Osteocyte (in vitro differentiated cells): ENCODE data around the gene UST. TPM values are rescaled to one million over a fixed set of nuclear protein-coding genes. Genes with fewer than 3 reads are reported as not detected.

Source experiments
- DNase-seq: peaks from one replicate; pipeline ENCODE4 v3.0.0; 2021; ENCODE audit warnings: mixed read lengths; ENCODE audit not compliant: unreplicated experiment; ENCODE audit errors: extremely low spot score
- H3K27ac Mint-ChIP-seq: one replicate; pipeline ENCODE4 v1.8.0; 2021; ENCODE audit warnings: mild to moderate bottlenecking, mixed read lengths; ENCODE audit not compliant: unreplicated experiment
- H3K27me3 Mint-ChIP-seq: one replicate; pipeline ENCODE4 v1.8.0; 2021; ENCODE audit warnings: mixed read lengths; ENCODE audit not compliant: unreplicated experiment
- H3K36me3 Mint-ChIP-seq: one replicate; pipeline ENCODE4 v1.8.0; 2021; ENCODE audit warnings: mixed read lengths; ENCODE audit not compliant: unreplicated experiment
- H3K4me1 Mint-ChIP-seq: one replicate; pipeline ENCODE4 v1.8.0; 2021; ENCODE audit warnings: mixed read lengths; ENCODE audit not compliant: unreplicated experiment
- H3K4me3 Mint-ChIP-seq: one replicate; pipeline ENCODE4 v1.8.0; 2021; ENCODE audit warnings: mild to moderate bottlenecking, moderate library complexity, mixed read lengths; ENCODE audit not compliant: unreplicated experiment
- H3K9me3 Mint-ChIP-seq: one replicate; pipeline ENCODE4 v1.8.0; 2021; ENCODE audit warnings: mixed read lengths; ENCODE audit not compliant: unreplicated experiment
- total RNA-seq: library from RNA; stranded (reverse); gene quantifications from 2 replicates; pipeline ENCODE4 v1.2.1, GENCODE V29; 2021
- TF ChIP-seq, protein P1 (sequence below): fragments of 200-600 bp; sonication (generic); IDR thresholded peaks from 2 replicates; pipeline ENCODE4 v1.5.0; 2021; ENCODE audit warnings: antibody characterized with exemption, mild to moderate bottlenecking, moderate library complexity

The UST gene
- total RNA-seq, 1 donor from 2014 or later, result 15.7 TPM

DNA sequence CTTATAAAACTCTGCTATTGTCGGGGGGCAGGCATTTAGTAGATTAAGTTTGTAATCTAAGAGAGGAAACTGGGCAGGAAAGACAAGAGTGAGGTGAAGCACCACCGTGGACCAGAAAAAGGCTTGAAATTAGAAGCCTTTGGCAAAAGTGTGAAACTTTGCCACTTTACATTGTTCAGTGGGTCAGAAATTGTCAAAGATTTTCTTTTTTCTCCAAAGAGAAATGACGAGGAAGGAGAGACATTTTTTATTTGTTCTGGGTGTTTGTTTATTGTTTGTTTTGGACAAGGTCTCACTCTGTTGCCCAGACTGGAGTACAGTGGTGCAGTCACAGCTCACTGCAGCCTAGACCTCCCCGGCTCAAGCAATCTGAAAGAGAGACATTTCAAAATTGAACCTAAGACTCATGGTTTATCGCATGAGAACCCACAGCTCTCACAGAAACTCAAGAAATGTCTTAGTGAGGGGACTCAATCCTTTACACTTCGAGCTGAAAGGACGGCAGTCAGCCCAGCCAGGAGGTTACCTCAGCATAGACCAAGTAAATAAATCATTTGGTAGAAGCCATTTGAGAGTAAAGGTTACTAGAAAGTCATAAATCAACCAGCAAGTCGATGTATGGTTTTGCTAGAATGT, 307.8 kb downstream of the UST start:
- H3K27ac Mint-ChIP-seq, result no peak overlapping the region
- TF ChIP-seq, protein P1, sequence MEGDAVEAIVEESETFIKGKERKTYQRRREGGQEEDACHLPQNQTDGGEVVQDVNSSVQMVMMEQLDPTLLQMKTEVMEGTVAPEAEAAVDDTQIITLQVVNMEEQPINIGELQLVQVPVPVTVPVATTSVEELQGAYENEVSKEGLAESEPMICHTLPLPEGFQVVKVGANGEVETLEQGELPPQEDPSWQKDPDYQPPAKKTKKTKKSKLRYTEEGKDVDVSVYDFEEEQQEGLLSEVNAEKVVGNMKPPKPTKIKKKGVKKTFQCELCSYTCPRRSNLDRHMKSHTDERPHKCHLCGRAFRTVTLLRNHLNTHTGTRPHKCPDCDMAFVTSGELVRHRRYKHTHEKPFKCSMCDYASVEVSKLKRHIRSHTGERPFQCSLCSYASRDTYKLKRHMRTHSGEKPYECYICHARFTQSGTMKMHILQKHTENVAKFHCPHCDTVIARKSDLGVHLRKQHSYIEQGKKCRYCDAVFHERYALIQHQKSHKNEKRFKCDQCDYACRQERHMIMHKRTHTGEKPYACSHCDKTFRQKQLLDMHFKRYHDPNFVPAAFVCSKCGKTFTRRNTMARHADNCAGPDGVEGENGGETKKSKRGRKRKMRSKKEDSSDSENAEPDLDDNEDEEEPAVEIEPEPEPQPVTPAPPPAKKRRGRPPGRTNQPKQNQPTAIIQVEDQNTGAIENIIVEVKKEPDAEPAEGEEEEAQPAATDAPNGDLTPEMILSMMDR, result no peak
- H3K36me3 Mint-ChIP-seq, result no peaks in the 10 kb centered on the region
- no peaks in the 10 kb centered on the region for H3K27me3 Mint-ChIP-seq
- peaks cover 34% of the 10 kb centered on the region for H3K4me1 Mint-ChIP-seq
- H3K4me3 Mint-ChIP-seq, result no peak overlapping the region
- no peaks in the 10 kb centered on the region for H3K9me3 Mint-ChIP-seq
- no peak for DNase-seq

DNA sequence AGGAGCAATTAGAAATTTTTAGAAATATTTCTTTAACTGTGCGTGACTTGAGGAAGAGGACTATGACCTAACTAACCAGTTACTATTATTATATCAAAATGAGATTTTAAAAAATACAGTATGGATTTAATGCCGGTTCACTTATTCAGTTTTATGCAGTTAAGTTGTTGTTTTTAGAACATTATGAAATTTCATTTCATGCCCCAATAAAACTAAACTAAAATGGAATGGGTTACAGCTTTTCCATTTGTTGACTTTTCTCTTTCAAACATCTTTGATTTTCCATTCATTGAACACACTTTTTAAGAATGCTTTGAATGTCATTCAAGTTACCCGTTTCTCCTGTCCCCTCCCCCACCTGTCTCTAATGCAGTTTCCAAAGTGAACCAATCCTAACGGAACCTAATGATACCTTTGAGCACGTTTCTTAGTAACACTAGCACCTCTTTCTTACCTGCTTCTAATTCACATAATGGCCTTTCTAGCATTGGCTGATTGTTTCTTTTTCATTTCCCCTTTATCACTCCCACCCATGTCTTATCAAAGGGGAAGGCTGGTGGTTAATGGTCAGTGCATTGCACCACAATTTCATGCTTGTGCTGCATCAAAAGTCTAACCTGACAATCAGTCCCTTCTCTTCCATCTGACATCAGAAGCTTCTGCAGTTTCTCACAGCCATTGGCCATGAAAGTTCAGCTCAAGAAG, 308.5 kb downstream of the UST start:
- no peak for DNase-seq
- H3K4me1 Mint-ChIP-seq, result peaks cover 36% of the 10 kb centered on the region
- H3K27ac Mint-ChIP-seq, result no peak overlapping the region
- H3K27me3 Mint-ChIP-seq, result no peaks in the 10 kb centered on the region
- no peak overlapping the region for H3K4me3 Mint-ChIP-seq
- TF ChIP-seq, protein P1, result no peak
- H3K9me3 Mint-ChIP-seq, result no peaks in the 10 kb centered on the region
- no peaks in the 10 kb centered on the region for H3K36me3 Mint-ChIP-seq

DNA sequence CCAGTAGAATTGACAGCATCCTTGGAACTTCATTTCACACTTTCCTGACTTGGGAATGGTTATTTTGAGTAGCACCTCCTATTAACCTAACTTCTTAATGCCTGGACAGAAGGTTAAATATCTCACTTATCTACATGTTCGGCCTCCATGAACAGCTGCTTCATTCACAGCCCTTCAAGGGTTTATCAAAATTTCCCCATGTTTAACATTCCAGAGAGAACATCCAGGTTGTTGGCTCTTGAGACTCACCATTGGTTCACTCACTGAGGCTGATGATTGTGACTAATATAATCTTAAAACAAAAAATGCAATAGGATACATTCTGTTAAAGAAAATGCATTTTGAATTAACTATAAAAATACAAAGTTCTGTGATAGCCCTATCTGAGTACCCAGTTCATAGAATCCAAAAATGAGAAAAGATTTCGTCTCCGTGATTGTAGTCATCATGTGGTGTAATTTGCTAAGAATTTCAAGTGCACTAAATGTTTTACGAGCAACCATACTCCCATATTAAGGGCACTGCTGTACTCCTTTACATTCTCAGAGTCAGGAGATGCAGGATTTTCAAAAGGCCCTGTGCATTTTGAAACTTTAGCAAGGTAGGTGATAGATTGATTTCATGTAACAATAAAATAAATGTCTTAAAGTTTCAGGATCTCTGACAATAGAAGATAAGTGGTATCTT, 310.1 kb downstream of the UST start:
- Mint-ChIP-seq H3K36me3 (no peaks in the 10 kb centered on the region), H3K27me3 (no peaks in the 10 kb centered on the region), H3K9me3 (no peaks in the 10 kb centered on the region), H3K4me3 (no peak overlapping the region), H3K27ac (no peak overlapping the region), H3K4me1 (peaks cover 52% of the 10 kb centered on the region)
- no peak for DNase-seq
- TF ChIP-seq, protein P1, result no peak

DNA sequence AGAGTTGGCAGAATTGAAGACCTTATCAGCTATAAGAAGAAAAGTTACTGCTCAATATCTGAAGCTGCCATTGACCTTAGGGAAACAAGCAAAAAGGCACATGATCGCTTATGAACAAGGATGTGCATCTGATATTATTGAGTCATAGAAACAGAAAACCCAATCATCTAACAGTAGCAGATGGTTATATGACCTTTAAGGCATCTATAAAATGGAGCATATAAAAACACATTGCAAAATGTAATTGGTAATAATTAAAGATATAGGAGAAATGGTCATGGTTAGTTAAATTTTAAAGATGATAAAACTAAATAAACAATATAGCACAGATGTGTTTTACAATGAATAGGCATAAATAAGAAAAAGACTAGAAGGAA, 310.6 kb downstream of the UST start:
- no peak for DNase-seq
- Mint-ChIP-seq H3K36me3 (no peaks in the 10 kb centered on the region), H3K4me3 (no peak overlapping the region), H3K27me3 (no peaks in the 10 kb centered on the region), H3K27ac (no peak overlapping the region), H3K9me3 (no peaks in the 10 kb centered on the region), H3K4me1 (peaks cover 56% of the 10 kb centered on the region)
- TF ChIP-seq, protein P1, result no peak

DNA sequence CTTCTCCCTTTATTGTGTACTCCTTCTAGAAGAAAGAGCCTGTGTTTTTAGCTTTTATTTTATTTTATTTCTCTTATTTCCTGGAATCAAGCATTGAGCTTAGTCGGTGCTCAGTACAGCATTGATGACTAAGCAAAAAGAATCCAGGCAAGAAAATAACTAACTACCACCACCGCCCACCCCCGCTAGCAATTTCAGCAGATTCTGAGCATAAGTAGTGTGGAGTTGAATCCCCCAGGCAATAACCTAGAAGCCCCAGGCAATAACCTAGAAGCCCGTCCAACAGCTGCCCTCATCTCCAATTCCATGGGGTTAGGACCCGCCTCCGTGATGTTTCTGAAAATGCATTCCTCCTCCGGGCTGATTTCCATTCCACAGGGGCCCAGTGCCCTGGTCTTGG, 312.7 kb downstream of the UST start:
- Mint-ChIP-seq H3K4me3 (peak overlapping the region; percentile 20), H3K4me1 (peaks cover 72% of the 10 kb centered on the region), H3K9me3 (no peaks in the 10 kb centered on the region), H3K36me3 (no peaks in the 10 kb centered on the region), H3K27ac (peak overlapping the region; percentile 94), H3K27me3 (no peaks in the 10 kb centered on the region)
- no peak for DNase-seq
- TF ChIP-seq, protein P1, result no peak
